Urinary bladder (tissue), 4 donors: ENCODE measurements around the gene SKA3. TPM values are rescaled to one million over a fixed set of nuclear protein-coding genes. Genes with fewer than 3 reads are reported as not detected.
"Not testable (repeated sequence)": the region's sequence is repeated elsewhere in the genome, so short reads cannot be mapped to it uniquely, and the experiment has no call there.

Source experiments
- DNase-seq: peaks from one replicate; pipeline ENCODE4 v3.0.0-alpha.2; 2015; ENCODE audit errors: extremely low spot score
- H3K27ac ChIP-seq: one replicate; pipeline ENCODE4 v1.5.1; 2013; ENCODE audit warnings: low read depth, mild to moderate bottlenecking, moderate library complexity
- H3K36me3 ChIP-seq: one replicate; pipeline ENCODE4 v1.6.1; 2013; ENCODE audit warnings: mild to moderate bottlenecking, moderate library complexity; ENCODE audit not compliant: insufficient read depth
- H3K4me1 ChIP-seq: one replicate; pipeline ENCODE4 v1.6.1; 2013; ENCODE audit warnings: mild to moderate bottlenecking, moderate library complexity; ENCODE audit not compliant: insufficient read depth
- H3K4me3 ChIP-seq: one replicate; pipeline ENCODE4 v1.5.1; 2013; ENCODE audit warnings: low read depth, low read length
- WGBS: extraction: QIAGEN DNeasy Blood & Tissue Kit; methylation state at CpG from one replicate; pipeline ENCODE4 v1.1.7; 2013; 5-methylcytosine and 5-hydroxymethylcytosine counted together
- polyA plus RNA-seq: library from polyadenylated mRNA; stranded (reverse); fragments of 200-250 nt; gene quantifications from one replicate; pipeline ENCODE4 v1.2.3, GENCODE V29; 2013
- total RNA-seq: library from RNA; depleted of rRNA; stranded (reverse); fragments of >200 nt; gene quantifications from one replicate; pipeline ENCODE4 v1.2.3, GENCODE V29; 2014
- donor health status: healthy with polysubstance abuse.
- donor health status: healthy.

SKA3 gene
- total and polyA plus RNA-seq, 2 donors, result 0.22 to 16.7 TPM

DNA sequence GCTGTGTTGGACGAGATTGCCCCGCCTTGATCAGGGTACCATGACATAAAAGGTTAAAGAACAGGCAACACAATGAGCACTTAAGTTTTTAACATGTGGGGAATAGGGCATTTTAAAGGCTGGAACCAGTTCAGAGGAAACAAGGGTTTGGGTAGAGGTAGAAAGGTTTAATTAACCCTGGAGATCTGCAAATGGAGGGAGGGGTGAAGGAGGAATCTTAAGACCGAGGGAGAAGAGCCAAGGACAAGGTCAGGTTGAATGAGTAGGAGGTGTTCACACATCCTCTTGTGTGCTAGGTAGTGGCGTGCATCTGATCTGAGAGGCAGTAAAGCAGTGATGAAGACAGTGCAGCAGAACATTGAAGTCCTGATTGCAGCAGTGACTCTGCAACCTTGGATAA, 28.5 kb downstream of the SKA3 start:
- 76% methylated on average over 4 of the region's 4 CpGs for WGBS
- H3K27ac ChIP-seq, result no peak overlapping the region
- H3K36me3 ChIP-seq, result peaks cover 3% of the 10 kb centered on the region

DNA sequence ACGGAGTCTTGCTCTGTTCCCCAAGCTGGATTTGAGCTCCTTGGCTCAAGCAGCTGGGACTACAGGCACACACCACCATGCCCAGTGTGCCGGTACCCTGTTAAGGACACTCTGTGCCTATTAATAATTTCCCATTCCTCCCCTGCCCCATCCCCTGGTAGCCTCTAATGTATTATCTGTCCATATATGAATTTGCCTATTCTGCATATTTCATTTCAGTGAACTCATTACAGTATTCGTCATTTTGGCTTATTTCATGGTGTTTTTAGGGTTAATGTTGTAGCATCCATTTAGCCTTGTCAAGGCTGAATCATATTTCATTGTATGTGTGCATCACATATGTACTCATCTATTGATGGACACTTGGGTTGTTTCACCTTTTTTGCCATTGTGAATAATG, 33.6 kb downstream of the SKA3 start:
- 92% methylated on average over 3 of the region's 3 CpGs for WGBS
- Histone ChIP-seq H3K27ac (no peak overlapping the region), H3K4me1 (no peaks in the 10 kb centered on the region), H3K4me3 (no peak overlapping the region), H3K36me3 (peaks cover 3% of the 10 kb centered on the region)
- no peak for DNase-seq

More for the DNA sequence above, 28.5 kb downstream of the SKA3 start:
- H3K4me1 ChIP-seq, result no peaks in the 10 kb centered on the region
- H3K4me3 ChIP-seq, result no peak overlapping the region
- DNase-seq, result no peak

GRCh38 chr13:21139374-21139773, 37.0 kb downstream of the SKA3 start:
- DNase-seq, result no peak
- Histone ChIP-seq H3K36me3 (peaks cover 2% of the 10 kb centered on the region), H3K27ac (no peak overlapping the region), H3K4me3 (peak overlapping the region; percentile 79), H3K4me1 (no peaks in the 10 kb centered on the region)
- 90% methylated on average over 12 of the region's 12 CpGs for WGBS

DNA sequence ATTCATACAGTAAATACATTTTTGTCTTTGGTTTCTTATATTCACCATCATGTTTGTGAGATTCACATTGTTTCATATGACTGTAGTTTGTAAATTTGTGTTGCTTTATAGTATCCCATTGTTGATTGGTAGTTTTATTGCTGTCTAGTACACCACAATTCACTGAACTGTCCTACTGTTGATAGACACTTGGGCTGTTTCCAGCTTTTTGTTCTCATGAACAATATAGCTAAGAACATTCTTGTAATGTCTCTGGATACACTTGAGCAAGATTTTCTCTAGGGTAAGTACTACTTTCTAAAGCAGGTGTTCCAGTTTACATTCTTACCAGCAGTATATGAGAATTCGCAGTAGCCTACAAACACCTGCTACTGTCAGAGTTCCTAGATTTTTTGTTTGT, 37.8 kb downstream of the SKA3 start:
- Histone ChIP-seq H3K4me1 (no peaks in the 10 kb centered on the region), H3K27ac (no peak overlapping the region), H3K4me3 (no peak overlapping the region), H3K36me3 (peaks cover 2% of the 10 kb centered on the region)
- no peak for DNase-seq
- WGBS, result 81% methylated on average over 1 of the region's 1 CpG

DNA sequence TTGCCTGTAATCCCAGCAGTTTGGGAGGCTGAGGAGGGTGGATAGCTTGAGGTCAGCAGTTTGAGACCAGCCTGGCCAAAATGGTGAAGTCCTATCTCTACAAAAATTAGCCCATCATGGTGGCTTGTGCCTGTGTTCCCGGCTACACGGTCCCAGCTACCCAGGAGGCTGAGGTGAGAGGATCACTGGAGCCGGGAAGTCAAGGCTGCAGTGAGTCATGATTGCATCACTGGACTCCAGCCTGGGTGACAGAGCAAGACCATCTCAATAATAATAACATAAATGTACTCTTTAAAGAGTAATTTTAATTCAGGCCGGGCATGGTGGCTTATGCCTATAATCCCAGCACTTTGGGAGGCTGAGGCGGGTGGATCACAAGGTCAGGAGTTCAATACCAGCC, 38.7 kb downstream of the SKA3 start:
- DNase-seq, result no peak
- 82% methylated on average over 5 of the region's 5 CpGs for WGBS

GRCh38 chr13:21135833-21136232, 40.5 kb downstream of the SKA3 start:
- H3K4me1 ChIP-seq, H3K27ac ChIP-seq, H3K36me3 ChIP-seq, H3K4me3 ChIP-seq, DNase-seq: not testable (repeated sequence)
- WGBS, result 76% methylated on average over 6 of the region's 6 CpGs

More for the DNA sequence above, 38.7 kb downstream of the SKA3 start:
- Histone ChIP-seq H3K27ac (no peak overlapping the region), H3K4me3 (no peak overlapping the region), H3K4me1 (no peaks in the 10 kb centered on the region), H3K36me3 (peaks cover 2% of the 10 kb centered on the region)

DNA sequence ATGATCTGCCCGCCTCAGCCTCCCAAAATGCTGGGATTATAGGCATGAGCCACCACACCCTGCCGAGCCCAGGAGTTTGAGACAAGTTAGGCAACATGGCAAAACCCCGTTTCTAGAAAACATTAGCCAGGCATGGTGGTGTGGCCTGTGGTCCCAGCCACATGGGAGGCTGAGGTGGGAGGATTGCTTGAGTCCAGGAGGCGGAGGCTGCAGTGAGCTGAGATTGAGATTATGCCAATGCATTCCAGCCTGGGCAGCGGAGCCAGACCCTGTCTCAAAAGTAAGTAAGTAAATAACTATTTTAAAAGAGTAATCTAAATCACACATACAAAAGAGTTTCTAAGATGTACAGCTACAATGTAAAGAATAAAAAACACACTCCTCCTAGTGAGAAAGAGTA, 41.9 kb downstream of the SKA3 start:
- DNase-seq, result no peak
- WGBS, result 78% methylated on average over 5 of the region's 5 CpGs
- Histone ChIP-seq H3K4me3 (no peak overlapping the region), H3K36me3 (no peaks in the 10 kb centered on the region), H3K4me1 (no peaks in the 10 kb centered on the region), H3K27ac (no peak overlapping the region)

GRCh38 chr13:21133077-21133476, 43.3 kb downstream of the SKA3 start:
- WGBS, result 76% methylated on average over 3 of the region's 3 CpGs
- Histone ChIP-seq H3K4me3 (no peak overlapping the region), H3K4me1 (no peaks in the 10 kb centered on the region), H3K36me3 (no peaks in the 10 kb centered on the region), H3K27ac (no peak overlapping the region)
- no peak for DNase-seq

DNA sequence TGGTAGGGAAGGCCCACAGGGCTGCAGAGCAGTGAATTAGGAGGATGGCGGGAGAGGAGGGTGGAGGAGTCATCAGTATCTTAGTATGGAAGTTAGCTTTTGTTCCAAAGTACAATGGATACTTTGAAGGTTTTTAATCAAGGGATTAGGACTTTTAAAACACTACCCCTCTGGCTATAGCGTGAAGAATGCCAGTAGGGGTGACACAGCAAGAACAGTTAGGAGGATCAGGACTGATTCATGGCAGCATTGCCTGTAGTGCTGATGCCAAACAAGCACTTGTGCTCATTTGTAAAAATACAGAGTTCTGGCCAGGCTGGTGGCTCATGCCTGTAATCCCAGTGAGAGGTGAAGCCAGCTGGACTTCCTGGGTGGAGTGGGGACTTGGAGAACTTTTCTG, 46.2 kb downstream of the SKA3 start:
- Histone ChIP-seq H3K36me3 (no peaks in the 10 kb centered on the region), H3K4me3 (no peak overlapping the region), H3K27ac (no peak overlapping the region), H3K4me1 (no peaks in the 10 kb centered on the region)
- no peak for DNase-seq
- 93% methylated on average over 2 of the region's 2 CpGs for WGBS

DNA sequence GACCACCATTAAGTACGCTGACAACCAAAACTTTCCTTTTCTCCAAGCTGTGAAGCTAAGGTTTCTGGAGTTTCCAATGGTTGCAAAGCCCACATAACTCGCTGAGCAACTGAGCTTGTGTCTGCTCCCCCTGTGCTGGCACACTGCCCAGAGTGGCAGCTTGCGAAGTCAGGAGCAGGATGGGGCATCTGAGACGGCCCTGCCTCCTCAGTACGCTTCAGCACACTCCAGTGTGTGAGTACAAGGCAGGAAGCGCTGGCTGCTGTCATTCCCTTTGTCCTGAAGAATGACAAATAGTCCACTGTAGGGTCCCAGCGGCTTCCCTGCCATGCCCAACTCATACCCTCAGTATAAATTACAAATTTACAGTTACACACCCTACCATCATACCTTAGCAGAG, 51.5 kb downstream of the SKA3 start:
- 48% methylated on average over 7 of the region's 7 CpGs for WGBS
- no peaks in the 10 kb centered on the region for H3K4me1 ChIP-seq
- no peaks in the 10 kb centered on the region for H3K36me3 ChIP-seq
- H3K27ac ChIP-seq, result no peak overlapping the region
- H3K4me3 ChIP-seq, result no peak overlapping the region
- no peak for DNase-seq

DNA sequence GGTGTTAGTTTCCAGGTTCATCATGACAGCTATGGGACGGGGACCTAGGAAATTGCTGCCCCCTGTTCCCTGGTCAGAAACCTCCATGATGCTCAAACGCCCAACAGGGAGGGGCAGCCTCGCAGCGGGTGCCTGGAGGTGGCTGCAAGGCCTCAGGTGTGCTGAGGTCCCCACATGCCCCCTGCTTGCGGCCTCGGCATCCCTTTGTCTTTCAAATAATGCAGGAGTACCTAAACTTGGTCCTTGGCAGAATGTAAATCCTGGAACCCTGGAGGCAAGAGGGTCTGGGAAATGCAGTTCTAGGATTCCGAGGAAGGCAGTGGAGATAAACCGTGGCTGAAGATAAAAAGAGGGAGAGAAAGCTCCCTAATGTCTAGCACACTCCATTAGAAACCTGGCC, 52.4 kb downstream of the SKA3 start:
- H3K4me1 ChIP-seq, result no peaks in the 10 kb centered on the region
- H3K4me3 ChIP-seq, result no peak overlapping the region
- DNase-seq, result no peak
- H3K36me3 ChIP-seq, result no peaks in the 10 kb centered on the region
- no peak overlapping the region for H3K27ac ChIP-seq
- 77% methylated on average over 8 of the region's 8 CpGs for WGBS

DNA sequence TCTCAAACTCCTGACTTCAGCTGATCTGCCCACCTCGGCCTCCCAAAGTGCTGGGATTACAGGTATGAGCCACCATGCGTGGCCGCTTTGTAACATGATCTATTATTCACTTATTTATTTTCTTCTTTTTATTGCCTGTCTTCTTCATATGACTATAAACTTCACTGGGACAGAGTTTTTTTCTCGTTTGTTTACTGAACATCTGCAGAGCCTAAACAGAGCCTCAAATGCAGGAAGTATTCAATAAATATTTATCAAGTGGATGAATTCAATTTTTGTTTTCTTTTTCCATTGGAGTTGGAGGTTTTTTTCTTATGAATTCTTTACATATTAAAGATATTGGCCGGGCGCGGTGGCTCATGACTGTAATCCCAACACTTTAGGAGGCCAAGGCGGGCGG, 54.7 kb downstream of the SKA3 start:
- Histone ChIP-seq H3K27ac (no peak overlapping the region), H3K4me3 (no peak overlapping the region), H3K4me1 (no peaks in the 10 kb centered on the region), H3K36me3 (no peaks in the 10 kb centered on the region)
- DNase-seq, result no peak
- 50% methylated on average over 9 of the region's 9 CpGs for WGBS

GRCh38 chr13:21120191-21120590, 56.2 kb downstream of the SKA3 start:
- no peaks in the 10 kb centered on the region for H3K4me1 ChIP-seq
- WGBS, result 91% methylated on average over 6 of the region's 6 CpGs
- no peak for DNase-seq
- H3K27ac ChIP-seq, result no peak overlapping the region
- no peaks in the 10 kb centered on the region for H3K36me3 ChIP-seq
- H3K4me3 ChIP-seq, result no peak overlapping the region

DNA sequence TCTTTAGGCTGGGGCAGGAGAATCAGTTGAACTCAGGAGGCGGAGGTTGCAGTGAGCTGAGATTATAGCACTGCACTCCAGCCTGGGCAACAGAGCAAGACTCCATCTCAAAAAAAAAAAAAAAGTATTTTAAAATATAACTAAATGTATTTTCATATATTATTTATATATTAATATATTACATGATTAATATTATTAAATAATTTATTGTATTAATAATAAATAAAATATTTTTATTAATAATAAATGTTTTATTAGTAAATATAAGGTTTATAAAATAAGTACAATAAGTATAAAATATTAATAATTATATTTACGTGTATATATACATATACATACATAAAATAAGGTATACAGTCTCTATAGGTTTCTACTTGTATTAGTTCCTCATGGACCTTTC, 56.8 kb downstream of the SKA3 start:
- WGBS, result 98% methylated on average over 2 of the region's 2 CpGs
- no peak for DNase-seq
- Histone ChIP-seq H3K36me3 (no peaks in the 10 kb centered on the region), H3K27ac (no peak overlapping the region), H3K4me3 (no peak overlapping the region), H3K4me1 (no peaks in the 10 kb centered on the region)

- Histone ChIP-seq H3K36me3 (no peaks in the 10 kb centered on the region), H3K27ac (no peak overlapping the region), H3K4me1 (no peaks in the 10 kb centered on the region), H3K4me3 (no peak overlapping the region)
- WGBS, result 82% methylated on average over 5 of the region's 5 CpGs
- no peak for DNase-seq
Measured at GRCh38 chr13:21118180-21118579, 58.2 kb downstream of the SKA3 start.
